Activated CD4-positive, alpha-beta T cell treated with anti-CD3 and anti-CD28 coated beads, Interleukin-2, amount 50 U/mL, for 4 hours (primary cell): ENCODE data around the gene GEMIN2.
"Not testable (repeated sequence)": the region's sequence is repeated elsewhere in the genome, so short reads cannot be mapped to it uniquely, and the experiment has no call there.

ENCODE experiments used
- DNase-seq, 2 experiments: peaks; one replicate each; pipeline ENCODE4 v3.0.0-alpha.2; 2020

The GEMIN2 gene, protein sequence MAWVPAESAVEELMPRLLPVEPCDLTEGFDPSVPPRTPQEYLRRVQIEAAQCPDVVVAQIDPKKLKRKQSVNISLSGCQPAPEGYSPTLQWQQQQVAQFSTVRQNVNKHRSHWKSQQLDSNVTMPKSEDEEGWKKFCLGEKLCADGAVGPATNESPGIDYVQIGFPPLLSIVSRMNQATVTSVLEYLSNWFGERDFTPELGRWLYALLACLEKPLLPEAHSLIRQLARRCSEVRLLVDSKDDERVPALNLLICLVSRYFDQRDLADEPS

GRCh38 chr14:39114073-39114838, at the start of gene GEMIN2:
TSS of gene GEMIN2 (plus strand) at chr14:39114323. CDS start at chr14:39114339, 16 bp downstream.
- peak; percentile 91 to 93 for DNase-seq

DNA sequence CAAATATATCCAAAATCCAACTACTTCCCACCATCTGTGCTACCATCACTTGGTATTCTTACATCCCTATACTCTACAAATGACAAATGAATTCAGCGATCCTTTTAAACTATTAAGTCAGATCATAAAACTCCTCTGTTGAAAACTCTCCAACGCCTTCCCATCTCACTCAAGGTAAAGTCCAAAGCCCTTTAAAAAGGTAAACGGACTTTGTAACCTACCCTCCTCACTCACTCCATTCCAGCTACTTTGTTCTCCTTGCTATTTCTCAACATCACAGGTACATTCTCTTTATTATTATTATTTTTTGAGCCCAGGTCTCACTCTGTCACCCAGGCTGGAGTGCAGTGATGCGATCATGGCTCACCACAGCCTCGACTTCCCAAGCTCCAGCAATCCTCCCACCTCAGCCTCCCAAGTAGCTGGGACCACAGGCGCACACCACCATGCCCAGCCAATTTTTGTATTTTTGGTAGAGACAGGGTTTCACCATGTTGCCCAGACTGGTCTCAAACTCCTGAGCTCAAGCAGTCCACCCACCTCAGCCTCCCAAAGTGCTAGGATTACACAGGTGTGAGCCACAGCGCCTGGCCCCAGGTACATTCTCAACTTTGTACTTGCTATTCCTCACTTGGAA, 44.8 kb upstream of the GEMIN2 start:
- DNase-seq: not testable (repeated sequence)

DNA sequence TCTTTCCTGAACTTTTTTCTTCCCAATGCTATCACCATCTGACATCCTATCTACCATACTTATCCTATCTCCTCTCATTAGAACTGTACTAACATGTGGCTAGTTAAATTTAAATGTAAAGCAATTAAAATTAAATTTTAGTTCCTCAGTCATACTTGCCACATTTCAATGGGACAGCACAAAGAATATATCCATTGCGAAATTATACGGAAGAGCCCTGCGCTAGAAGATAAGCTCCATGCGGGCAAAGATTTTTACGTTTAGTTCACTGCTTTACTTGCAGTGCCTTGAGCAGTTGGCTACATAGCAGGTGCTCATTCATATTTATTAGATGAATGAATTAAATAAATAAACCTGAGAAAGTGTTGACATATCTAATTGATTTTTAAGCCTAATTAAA, 44.2 kb upstream of the GEMIN2 start:
- DNase-seq: no peak

DNA sequence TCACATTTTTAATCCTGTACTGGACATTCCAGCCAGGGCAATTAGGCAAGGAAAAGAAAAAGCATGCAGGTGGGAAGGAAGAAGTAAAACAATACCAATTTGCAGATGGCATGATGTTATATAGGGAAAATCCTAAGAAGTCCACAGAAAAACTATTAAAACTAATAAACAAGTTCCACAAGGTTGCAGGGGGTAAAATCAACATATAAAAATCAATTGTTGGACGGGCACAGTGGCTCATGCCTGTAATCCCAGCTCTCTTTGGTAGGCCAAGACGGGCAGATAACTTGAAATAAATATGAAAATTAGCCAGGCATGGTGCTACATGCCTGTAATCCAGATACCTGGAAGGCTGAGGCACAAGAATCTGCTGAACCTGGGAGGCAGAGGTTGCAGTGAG, 43.0 kb upstream of the GEMIN2 start:
- DNase-seq: no peak

DNA sequence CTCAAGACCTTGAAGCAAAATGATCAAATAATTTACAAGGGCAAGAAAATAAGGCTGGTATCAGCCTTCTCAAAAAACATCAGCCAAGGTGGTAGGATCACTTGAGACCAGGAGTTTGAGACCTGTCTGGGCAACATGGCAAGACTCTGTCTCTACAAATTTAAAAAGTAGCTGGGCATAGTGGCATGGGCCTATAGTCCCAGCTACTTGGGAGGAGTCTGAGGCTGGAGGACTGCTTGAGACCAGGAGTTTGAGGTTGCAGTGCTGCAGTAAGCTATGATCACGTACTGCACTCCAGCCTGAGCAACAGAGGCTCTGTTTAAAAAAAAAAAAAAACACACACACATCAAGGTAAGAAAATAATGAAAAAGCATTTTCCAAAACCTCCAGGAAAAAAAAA, 33.2 kb upstream of the GEMIN2 start:
- DNase-seq: no peak

- no peak for DNase-seq
These were observed 31.0 kb upstream of the GEMIN2 start for GRCh38 chr14:39083127-39083526.

DNA sequence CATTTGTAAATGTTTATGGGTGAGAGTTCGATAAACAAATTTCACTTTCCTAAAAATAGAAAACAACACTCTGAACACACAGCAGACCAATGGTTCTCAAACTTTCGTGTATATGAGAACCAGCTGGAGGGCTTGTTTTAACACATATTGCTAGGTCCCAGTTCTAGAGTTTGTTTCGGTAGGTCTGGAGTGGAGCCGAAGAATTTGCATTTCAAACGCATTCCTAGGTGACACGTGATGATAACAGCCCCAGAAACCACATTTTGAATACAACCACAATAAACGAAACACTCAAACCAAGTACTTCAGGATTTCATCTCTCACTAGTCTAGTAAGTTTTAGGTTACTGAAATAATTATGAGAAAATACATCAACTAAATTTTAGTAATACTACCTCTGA, 28.2 kb upstream of the GEMIN2 start:
- DNase-seq: no peak

- no peak for DNase-seq
These were observed 26.6 kb upstream of the GEMIN2 start for GRCh38 chr14:39087493-39087892.

DNA sequence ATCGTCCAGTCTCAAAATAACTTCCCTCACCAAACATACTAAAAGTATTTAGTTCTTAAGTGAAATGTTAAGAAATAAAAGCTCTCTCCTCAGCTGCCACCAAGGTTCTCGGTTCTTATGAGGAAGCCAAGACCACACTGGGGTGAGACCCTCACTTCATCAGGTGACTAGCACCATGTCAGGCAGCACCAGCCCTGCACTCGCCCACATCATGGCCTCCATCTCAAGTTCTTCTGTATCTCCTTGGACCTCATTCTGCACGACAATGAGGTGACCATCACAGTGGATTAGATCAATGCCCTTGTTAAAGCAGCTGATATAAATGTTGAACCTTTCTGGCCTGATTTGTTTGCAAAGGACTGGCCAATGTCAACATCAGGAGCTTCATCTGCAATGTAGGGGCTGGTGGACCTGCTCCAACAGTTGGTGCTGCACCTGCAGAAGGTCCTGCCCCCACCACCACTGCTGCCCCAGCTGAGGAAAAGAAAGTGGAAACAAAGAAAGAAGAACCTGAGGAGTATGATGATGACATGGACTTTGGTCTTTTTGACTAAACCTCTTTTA, 23.5 kb upstream of the GEMIN2 start:
- DNase-seq: no peak

- no peak for DNase-seq
These were observed 22.4 kb upstream of the GEMIN2 start for GRCh38 chr14:39091716-39092115.

- no peak for DNase-seq
These were observed 19.6 kb upstream of the GEMIN2 start for GRCh38 chr14:39094515-39094914.

GRCh38 chr14:39097159-39097558, 17.0 kb upstream of the GEMIN2 start:
- no peak for DNase-seq

DNA sequence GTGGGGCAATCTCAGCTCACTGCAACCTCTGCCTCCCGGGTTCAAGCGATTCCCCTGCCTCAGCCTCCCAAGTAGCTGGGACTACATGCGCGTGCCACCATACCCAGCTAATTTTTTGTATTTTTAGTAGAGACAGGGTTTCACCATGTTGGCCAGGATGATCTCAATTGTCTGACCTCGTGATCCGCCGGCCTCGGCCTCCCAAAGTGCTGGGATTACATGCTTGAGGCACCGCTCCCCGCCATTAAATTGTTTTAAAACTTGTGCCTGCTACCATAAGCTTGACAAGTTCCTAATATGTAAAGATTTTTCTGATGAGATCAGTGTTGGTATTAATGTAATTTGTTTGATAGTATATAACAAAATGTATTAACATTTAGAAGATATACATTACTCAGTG, 14.9 kb upstream of the GEMIN2 start:
- DNase-seq: not testable (repeated sequence)

DNA sequence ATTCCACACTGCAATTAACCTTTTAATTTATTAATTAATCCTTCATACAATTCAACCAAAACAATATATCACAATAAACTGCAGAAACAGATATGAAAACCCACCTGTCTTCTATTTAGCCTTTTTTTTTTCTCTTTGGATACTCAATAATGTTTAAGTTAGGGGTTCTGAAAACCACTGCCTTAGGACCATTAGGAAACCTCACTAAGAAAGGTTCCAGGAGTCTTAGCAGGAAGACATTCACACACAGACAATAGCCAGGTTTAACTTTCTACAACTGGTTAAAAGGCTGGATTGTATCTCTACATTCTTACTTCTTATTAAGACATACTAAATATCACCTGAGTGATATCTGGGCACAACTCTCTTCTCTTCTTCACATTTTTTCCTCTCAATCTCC, 14.4 kb upstream of the GEMIN2 start:
- DNase-seq: no peak

DNA sequence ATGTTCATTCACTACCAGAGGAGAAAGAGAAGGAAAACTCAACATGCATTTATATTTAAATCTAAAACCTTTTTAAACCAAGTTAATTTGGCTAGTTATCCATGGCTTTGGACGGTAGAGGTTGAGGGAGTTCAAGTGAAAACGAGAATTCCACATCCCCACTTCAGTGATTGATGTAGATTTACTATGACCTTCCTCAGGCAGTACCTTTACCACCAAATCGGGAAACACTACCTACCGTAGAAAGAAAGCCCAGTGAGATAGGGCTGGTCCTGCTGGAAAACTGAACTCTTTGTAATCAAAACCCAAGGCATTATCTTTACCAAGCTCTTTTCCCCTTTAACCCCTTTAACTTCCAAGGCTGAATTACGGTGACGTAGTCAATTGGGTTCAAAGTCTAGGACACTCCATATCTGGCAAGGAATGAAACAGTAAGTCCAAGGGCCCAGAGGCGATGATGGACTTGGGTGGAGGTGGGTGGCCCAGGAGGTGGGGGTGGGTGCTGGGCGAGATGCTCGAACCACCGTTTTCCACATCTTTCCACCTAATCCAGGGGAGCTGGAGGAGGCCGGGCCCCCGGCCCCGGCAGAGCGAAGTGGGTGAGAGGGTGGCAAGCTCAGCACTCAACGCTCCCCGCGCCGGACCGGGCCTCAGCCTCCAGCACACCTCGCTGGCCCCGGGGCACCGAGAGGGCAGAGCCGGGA, 11.7 kb upstream of the GEMIN2 start:
- DNase-seq: no peak

GRCh38 chr14:39102969-39103957, 10.9 kb upstream of the GEMIN2 start, which contains the start of gene SEC23A:
TSS of gene SEC23A (minus strand) at chr14:39103235. CDS start at chr14:39096118, 7,117 bp downstream.
- DNase-seq: peak; percentile 68 to 71

DNA sequence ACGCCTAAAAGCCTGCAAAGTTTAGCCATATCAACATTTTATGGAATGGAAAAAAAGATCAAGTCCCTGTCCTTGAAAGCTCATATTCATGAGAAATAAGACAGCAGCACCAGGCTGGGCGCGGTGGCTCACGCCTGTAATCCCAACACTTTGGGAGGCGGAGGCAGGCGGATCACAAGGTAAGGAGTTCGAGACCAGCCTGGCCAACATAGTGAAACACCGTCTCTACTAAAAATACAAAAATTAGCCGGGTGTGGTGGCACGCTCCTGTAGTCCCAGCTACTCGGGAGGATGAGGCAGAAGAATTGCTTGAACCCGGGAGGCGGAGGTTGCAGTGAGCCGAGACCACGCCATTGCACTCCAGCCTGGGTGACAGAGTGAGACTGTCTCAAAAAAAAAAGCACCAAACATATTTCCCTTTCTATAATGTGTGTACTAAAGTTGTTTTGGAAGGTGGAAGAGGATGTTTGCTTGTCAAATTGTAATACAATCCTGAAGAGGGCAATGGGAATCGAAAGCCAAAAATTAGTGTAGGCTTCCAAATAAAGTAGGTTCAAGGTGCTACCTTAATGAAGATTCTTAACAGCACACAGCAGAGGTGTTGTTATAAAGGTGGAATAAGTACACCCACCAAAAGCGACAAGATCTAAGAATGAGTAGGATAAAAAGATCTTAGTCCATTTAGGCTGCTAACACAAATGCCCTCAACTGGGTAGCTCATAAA, 9.9 kb upstream of the GEMIN2 start:
- DNase-seq: not testable (repeated sequence)

GRCh38 chr14:39107591-39107996, 6.5 kb upstream of the GEMIN2 start:
- DNase-seq: no peak

GRCh38 chr14:39108791-39109190, 5.3 kb upstream of the GEMIN2 start:
- no peak for DNase-seq

DNA sequence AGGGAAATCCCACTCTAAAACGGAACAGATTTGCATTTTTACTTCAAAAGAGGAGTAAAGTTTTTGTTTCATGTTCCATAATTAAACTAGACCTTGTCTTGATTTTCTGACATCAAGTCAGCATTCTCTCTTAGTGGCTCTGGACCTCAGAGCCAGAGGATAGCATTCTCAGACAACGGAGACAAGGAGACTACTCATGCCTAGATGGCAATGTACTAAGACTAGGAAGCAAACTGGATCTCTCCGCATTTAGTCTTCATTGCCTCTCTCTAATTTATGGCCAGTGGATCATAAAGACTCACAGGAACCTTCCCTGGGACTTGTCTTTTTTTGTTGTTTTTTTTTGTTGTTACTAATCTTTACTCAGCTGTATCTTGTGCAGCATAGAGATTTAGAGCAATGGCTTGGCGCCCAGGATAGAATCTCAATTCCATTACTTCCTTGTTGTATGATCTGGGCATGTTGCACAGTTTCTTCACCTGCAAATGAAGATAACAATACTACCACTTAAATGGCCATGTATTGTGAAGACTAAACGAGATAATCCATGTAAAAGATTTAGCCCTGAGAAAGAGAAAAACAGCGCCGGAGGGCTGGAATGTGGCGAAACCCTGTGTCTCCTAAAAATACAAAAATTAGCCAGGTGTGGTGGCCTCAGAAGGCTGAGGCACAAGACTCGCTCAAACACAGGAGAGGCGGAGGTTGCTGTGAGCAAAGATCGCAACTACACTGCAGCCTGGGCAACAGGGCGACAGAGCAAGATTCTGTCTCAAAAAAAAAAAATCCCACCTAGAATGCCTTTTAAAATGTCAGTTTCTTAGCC, 4.0 kb upstream of the GEMIN2 start:
- DNase-seq: no peak
